Activated CD8-positive, alpha-beta T cell treated with anti-CD3 and anti-CD28 coated beads for 36 hours (primary cell): ENCODE results near the gene FAM222B. TPM values are rescaled to one million over a fixed set of nuclear protein-coding genes. Genes with fewer than 3 reads are reported as not detected.
A peak's percentile ranks its signal among the peaks of the same experiment; 100 is the strongest.
"Not testable (repeated sequence)": the region's sequence is repeated elsewhere in the genome, so short reads cannot be mapped to it uniquely, and the experiment has no call there.

Source experiments
- ATAC-seq: fragments of 200-7000 bp; cut with Tn5 transposase; one replicate; pipeline ENCODE4 v1.10.0; 2021; ENCODE audit warnings: mild to moderate bottlenecking, moderate library complexity
- CTCF ChIA-PET: fragments of 350-600 bp; sonication (Branson Sonifier 250); formaldehyde crosslinking; loops from one replicate; lab custom pipeline; 2021; ENCODE audit warnings: antibody characterized with exemption; lab: Charles Lee
- POLR2A ChIA-PET: fragments of 350-600 bp; sonication (Branson Sonifier 250); formaldehyde crosslinking; loops from one replicate; lab custom pipeline; 2021; ENCODE audit warnings: antibody characterized with exemption; lab: Charles Lee
- DNase-seq: peaks from one replicate; pipeline ENCODE4 v3.0.0-alpha.2; 2020
- H3K27ac Mint-ChIP-seq: one replicate; pipeline ENCODE4 v1.8.0; 2021; ENCODE audit warnings: mild to moderate bottlenecking, mixed read lengths
- H3K27me3 Mint-ChIP-seq: one replicate; pipeline ENCODE4 v1.8.0; 2021; ENCODE audit warnings: mixed read lengths
- H3K36me3 Mint-ChIP-seq: one replicate; pipeline ENCODE4 v1.8.0; 2021; ENCODE audit warnings: low read depth, mixed read lengths
- H3K4me1 Mint-ChIP-seq: one replicate; pipeline ENCODE4 v1.8.0; 2021; ENCODE audit warnings: low read depth, mixed read lengths
- H3K4me3 Mint-ChIP-seq: one replicate; pipeline ENCODE4 v1.8.0; 2021; ENCODE audit warnings: mild to moderate bottlenecking, moderate library complexity, mixed read lengths
- H3K9me3 Mint-ChIP-seq: one replicate; pipeline ENCODE4 v1.8.0; 2021; ENCODE audit warnings: mixed read lengths
- intact Hi-C: fragments of 100-400 bp; cut with micrococcal nuclease; formaldehyde crosslinking; loops from one replicate; pipeline ENCODE4 v1.10.0; 2022
- total RNA-seq, 2 experiments: library from RNA; stranded (reverse); gene quantifications; one replicate each; pipeline ENCODE4 v1.2.3, GENCODE V29; 2021
- TF ChIP-seq, protein P1 (sequence below): fragments of 200-600 bp; IDR thresholded peaks from one replicate; pipeline ENCODE4 v1.8.0; 2022; ENCODE audit warnings: antibody characterized with exemption, mild to moderate bottlenecking

The FAM222B gene
- total RNA-seq, 2 experiments from 2014 or later, result 14.7 to 15.2 TPM

DNA sequence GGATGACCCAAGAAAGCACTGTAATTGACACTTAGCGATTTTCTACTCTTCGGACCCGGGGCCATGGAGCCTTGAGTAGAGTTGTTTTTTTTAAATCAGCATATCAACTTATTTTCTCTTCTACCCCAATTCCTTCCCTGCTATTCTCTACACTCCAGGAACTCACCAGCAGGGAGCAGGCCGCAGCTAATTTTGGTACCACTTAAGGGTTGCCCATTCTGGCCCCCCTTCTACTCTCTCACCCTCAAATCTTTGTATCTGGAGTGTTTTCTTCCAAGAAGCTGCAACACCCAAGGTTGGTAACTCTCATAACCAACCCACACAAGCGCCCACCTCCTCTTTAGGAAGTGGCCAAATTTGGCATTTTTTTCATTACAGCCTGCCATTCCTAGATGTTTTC lies 6.7 kb upstream of the FAM222B start:
- Mint-ChIP-seq H3K27ac (peak overlapping the region; percentile 24), H3K4me1 (peaks cover 9% of the 10 kb centered on the region), H3K4me3 (no peak overlapping the region), H3K27me3 (no peaks in the 10 kb centered on the region), H3K36me3 (no peaks in the 10 kb centered on the region), H3K9me3 (no peaks in the 10 kb centered on the region)
- peak; percentile 60 for DNase-seq
- POLR2A ChIA-PET, result interaction anchor here (1.2 to 1.8 kb wide), 3 partner anchors 49 to 98 kb away, joined by 3 to 7 read pairs (median 6); partner anchors contain the start of gene DHRS13
- peak; percentile 75 for ATAC-seq
- CTCF ChIA-PET, result interaction anchor here (0.5 to 4.3 kb wide), 36 partner anchors 10 to 268 kb away, joined by 3 to 61 read pairs (median 4); partner anchors contain the start of genes DHRS13, FLOT2 and TLCD1
- intact Hi-C loops, result no loop called here
- TF ChIP-seq, protein P1, sequence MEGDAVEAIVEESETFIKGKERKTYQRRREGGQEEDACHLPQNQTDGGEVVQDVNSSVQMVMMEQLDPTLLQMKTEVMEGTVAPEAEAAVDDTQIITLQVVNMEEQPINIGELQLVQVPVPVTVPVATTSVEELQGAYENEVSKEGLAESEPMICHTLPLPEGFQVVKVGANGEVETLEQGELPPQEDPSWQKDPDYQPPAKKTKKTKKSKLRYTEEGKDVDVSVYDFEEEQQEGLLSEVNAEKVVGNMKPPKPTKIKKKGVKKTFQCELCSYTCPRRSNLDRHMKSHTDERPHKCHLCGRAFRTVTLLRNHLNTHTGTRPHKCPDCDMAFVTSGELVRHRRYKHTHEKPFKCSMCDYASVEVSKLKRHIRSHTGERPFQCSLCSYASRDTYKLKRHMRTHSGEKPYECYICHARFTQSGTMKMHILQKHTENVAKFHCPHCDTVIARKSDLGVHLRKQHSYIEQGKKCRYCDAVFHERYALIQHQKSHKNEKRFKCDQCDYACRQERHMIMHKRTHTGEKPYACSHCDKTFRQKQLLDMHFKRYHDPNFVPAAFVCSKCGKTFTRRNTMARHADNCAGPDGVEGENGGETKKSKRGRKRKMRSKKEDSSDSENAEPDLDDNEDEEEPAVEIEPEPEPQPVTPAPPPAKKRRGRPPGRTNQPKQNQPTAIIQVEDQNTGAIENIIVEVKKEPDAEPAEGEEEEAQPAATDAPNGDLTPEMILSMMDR, result no peak

DNA sequence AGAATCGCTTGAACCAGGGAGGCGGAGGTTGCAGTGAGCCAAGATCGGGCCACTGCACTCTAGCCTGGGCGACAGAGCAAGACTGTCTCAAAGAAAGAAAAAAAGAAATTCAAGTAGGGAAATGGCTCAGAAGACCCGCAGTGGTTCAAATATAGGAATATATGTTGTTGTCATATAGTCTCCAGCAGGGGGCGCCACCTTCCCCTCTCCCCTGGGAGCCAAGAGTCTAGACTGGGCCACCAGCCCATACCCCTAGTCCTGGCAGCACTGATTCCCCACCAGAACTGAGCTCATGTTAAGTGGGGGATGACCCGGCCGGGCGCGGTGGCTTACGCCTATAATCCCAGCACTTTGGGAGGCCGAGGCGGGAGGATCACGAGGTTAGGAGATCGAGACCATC lies 6.1 kb upstream of the FAM222B start:
- TF ChIP-seq, protein P1, result peak; percentile 85
- H3K9me3 Mint-ChIP-seq, H3K4me1 Mint-ChIP-seq, H3K27ac Mint-ChIP-seq, H3K27me3 Mint-ChIP-seq, intact Hi-C loops, H3K4me3 Mint-ChIP-seq, H3K36me3 Mint-ChIP-seq: not testable (repeated sequence)
- CTCF ChIA-PET, result interaction anchor here (0.5 to 4.3 kb wide), 37 partner anchors 10 to 268 kb away, joined by 3 to 61 read pairs (median 4); partner anchors contain the start of genes DHRS13, FLOT2 and TLCD1
- POLR2A ChIA-PET, result interaction anchor here (1.2 to 1.8 kb wide), 3 partner anchors 50 to 98 kb away, joined by 3 to 7 read pairs (median 6); partner anchors contain the start of gene DHRS13
- ATAC-seq (peak; percentile 81), DNase-seq (peak; percentile 82)

DNA sequence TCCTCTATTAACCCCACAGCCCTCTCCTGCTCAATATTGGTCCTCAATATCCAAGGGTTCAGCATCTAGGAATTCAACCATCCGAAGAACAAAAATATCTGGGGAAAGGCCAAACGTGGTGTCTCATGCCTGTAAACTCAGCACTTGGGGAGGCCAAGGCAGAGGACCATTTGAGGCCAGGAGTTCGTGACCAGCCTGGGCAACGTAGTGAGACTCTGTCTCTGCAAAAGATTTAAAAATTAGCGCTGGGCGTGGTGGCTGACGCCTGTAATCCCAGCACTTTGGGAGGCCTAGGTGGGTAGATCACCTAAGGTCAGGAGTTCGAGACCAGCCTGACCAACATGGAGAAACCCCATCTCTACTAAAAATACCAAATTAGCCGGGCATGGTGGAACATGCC lies 4.1 kb upstream of the FAM222B start:
- CTCF ChIA-PET, H3K4me3 Mint-ChIP-seq, H3K27me3 Mint-ChIP-seq, H3K27ac Mint-ChIP-seq, intact Hi-C loops, DNase-seq, H3K9me3 Mint-ChIP-seq, ATAC-seq, H3K36me3 Mint-ChIP-seq: not testable (repeated sequence)
- peaks cover 12% of the 10 kb centered on the region for H3K4me1 Mint-ChIP-seq
- POLR2A ChIA-PET, result interaction anchor here (0.7 kb wide), 1 partner anchor 89 kb away, joined by 3 read pairs; no protein-coding TSS in a partner anchor

DNA sequence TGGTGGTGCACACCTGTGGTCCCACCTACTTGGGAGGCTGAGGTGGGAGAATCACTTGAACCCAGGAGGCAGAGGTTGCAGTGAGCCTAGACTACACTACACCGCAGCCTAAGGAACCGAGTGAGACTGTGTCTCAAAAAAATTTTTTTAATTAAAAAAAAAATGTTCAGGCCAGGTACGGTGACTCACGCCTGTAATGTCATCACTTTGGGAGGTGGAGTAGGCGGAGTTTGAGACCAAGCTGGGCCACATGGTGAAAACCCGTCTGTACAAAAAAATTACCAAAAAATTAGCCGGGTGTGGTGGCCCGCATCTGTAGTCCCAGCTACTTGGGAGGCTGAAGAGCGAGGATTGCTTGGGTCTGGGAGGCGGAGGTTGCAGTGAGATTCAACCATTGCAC lies 3.6 kb upstream of the FAM222B start:
- Mint-ChIP-seq H3K27ac (no peak overlapping the region), H3K36me3 (no peaks in the 10 kb centered on the region), H3K4me3 (no peak overlapping the region), H3K4me1 (peaks cover 12% of the 10 kb centered on the region), H3K27me3 (no peaks in the 10 kb centered on the region), H3K9me3 (no peaks in the 10 kb centered on the region)
- no peak for ATAC-seq
- ChIA-PET POLR2A (interaction anchor here (0.7 kb wide), 1 partner anchor 88 kb away, joined by 3 read pairs; no protein-coding TSS in a partner anchor), CTCF (interaction anchor here (6.7 kb wide), 1 partner anchor 82 kb away, joined by 58 read pairs; no protein-coding TSS in a partner anchor)
- TF ChIP-seq, protein P1, result no peak
- DNase-seq, result peak; percentile 30
- intact Hi-C loops, result no loop called here

DNA sequence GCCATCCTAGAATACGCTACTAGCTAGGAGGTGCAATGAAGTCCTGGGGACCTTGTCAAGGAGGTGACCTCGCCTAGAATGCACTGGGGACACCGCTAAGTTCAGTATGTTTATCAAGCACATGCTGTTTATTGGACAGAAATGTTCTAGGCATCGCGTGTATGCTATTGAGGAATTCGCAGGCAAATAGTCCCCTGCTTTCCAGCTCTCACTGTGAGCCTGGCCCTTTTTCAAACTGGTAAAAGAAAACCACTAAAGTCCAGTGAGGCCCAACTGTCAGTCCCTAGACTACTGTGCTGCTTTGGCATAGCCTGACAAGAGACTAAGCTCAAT lies 1.2 kb upstream of the FAM222B start:
- CTCF ChIA-PET, result interaction anchor here (0.8 to 6.7 kb wide), 4 partner anchors 54 to 117 kb away, joined by 3 to 58 read pairs (median 12); partner anchors contain the start of genes DHRS13, FLOT2 and TLCD1
- TF ChIP-seq, protein P1, result no peak
- intact Hi-C loops, result no loop called here
- POLR2A ChIA-PET, result interaction anchor here (1.0 to 1.2 kb wide), 4 partner anchors 11 to 119 kb away, joined by 3 read pairs; partner anchors contain the start of gene ERAL1
- H3K27ac Mint-ChIP-seq, result no peak overlapping the region
- DNase-seq, result no peak
- H3K27me3 Mint-ChIP-seq, result no peaks in the 10 kb centered on the region
- no peaks in the 10 kb centered on the region for H3K9me3 Mint-ChIP-seq
- no peak for ATAC-seq
- H3K4me1 Mint-ChIP-seq, result peaks cover 21% of the 10 kb centered on the region
- peaks cover 4% of the 10 kb centered on the region for H3K36me3 Mint-ChIP-seq
- H3K4me3 Mint-ChIP-seq, result peak overlapping the region; percentile 86
